Measurements from ENCODE around the gene IGSF21.

Gene IGSF21

GRCh38 chr1:18390953-18391352 lies 283.4 kb downstream of the IGSF21 start:
- Histone ChIP-seq H3K4me1 (ENCODE audit: low read length) (no peaks in the 10 kb centered on the region), H2AFZ (ENCODE audit: low read depth, low read length) (no peak overlapping the region), H4K20me1 (ENCODE audit: insufficient read depth, low read length) (no peaks in the 10 kb centered on the region), H3K36me3 (replicated peaks; ENCODE audit: low read depth, low read length) (no peaks in the 10 kb centered on the region), H3K4me3 (ENCODE audit: low read length) (no peak overlapping the region), H3K9ac (ENCODE audit: low read length) (no peak overlapping the region), H3K4me2 (ENCODE audit: low read length) (no peak overlapping the region), H3K27ac (ENCODE audit: low read length) (no peak overlapping the region), H3K27me3 (ENCODE audit: low read depth, low read length) (no peaks in the 10 kb centered on the region), H3K9me3 (ENCODE audit: insufficient read depth, low read length) (no peaks in the 10 kb centered on the region), H3K79me2 (ENCODE audit: low read length) (no peaks in the 10 kb centered on the region)
- TF ChIP-seq EZH2phosphoT487 (IDR thresholded peaks at IDR 0.05; ENCODE audit: low read depth), result no peak
- no peak for TF ChIP-seq CTCF (IDR thresholded peaks at IDR 0.05; ENCODE audit: low read depth, low read length)

- Histone ChIP-seq H3K36me3 (replicated peaks; ENCODE audit: low read depth, low read length) (no peaks in the 10 kb centered on the region), H2AFZ (ENCODE audit: low read depth, low read length) (no peak overlapping the region), H4K20me1 (ENCODE audit: insufficient read depth, low read length) (no peaks in the 10 kb centered on the region), H3K27me3 (ENCODE audit: low read depth, low read length) (no peaks in the 10 kb centered on the region), H3K79me2 (ENCODE audit: low read length) (no peaks in the 10 kb centered on the region), H3K4me2 (ENCODE audit: low read length) (no peak overlapping the region), H3K4me1 (ENCODE audit: low read length) (no peaks in the 10 kb centered on the region), H3K9ac (ENCODE audit: low read length) (no peak overlapping the region), H3K27ac (ENCODE audit: low read length) (no peak overlapping the region), H3K9me3 (ENCODE audit: insufficient read depth, low read length) (no peaks in the 10 kb centered on the region), H3K4me3 (ENCODE audit: low read length) (no peak overlapping the region)
- TF ChIP-seq CTCF (IDR thresholded peaks at IDR 0.05; ENCODE audit: low read depth, low read length) (no peak), EZH2phosphoT487 (IDR thresholded peaks at IDR 0.05; ENCODE audit: low read depth) (no peak)
Observed at GRCh38 chr1:18394563-18395156, 287.1 kb downstream of the IGSF21 start.

GRCh38 chr1:18396247-18396980 lies 288.8 kb downstream of the IGSF21 start:
- Histone ChIP-seq H3K4me2 (ENCODE audit: low read length) (no peak overlapping the region), H3K9me3 (ENCODE audit: insufficient read depth, low read length) (no peaks in the 10 kb centered on the region), H3K79me2 (ENCODE audit: low read length) (no peaks in the 10 kb centered on the region), H3K36me3 (replicated peaks; ENCODE audit: low read depth, low read length) (no peaks in the 10 kb centered on the region), H2AFZ (ENCODE audit: low read depth, low read length) (no peak overlapping the region), H4K20me1 (ENCODE audit: insufficient read depth, low read length) (no peaks in the 10 kb centered on the region), H3K4me1 (ENCODE audit: low read length) (no peaks in the 10 kb centered on the region), H3K27ac (ENCODE audit: low read length) (no peak overlapping the region), H3K9ac (ENCODE audit: low read length) (no peak overlapping the region), H3K27me3 (ENCODE audit: low read depth, low read length) (no peaks in the 10 kb centered on the region), H3K4me3 (ENCODE audit: low read length) (no peak overlapping the region)
- TF ChIP-seq CTCF (IDR thresholded peaks at IDR 0.05; ENCODE audit: low read depth, low read length), result no peak
- TF ChIP-seq EZH2phosphoT487 (IDR thresholded peaks at IDR 0.05; ENCODE audit: low read depth), result no peak

GRCh38 chr1:18397641-18398040 lies 290.0 kb downstream of the IGSF21 start:
- no peaks in the 10 kb centered on the region for H3K9me3 ChIP-seq (ENCODE audit: insufficient read depth, low read length)
- no peaks in the 10 kb centered on the region for H3K27me3 ChIP-seq (ENCODE audit: low read depth, low read length)
- no peak for TF ChIP-seq CTCF (IDR thresholded peaks at IDR 0.05; ENCODE audit: low read depth, low read length)
- TF ChIP-seq EZH2phosphoT487 (IDR thresholded peaks at IDR 0.05; ENCODE audit: low read depth), result no peak
- no peak overlapping the region for H3K4me2 ChIP-seq (ENCODE audit: low read length)
- no peaks in the 10 kb centered on the region for H4K20me1 ChIP-seq (ENCODE audit: insufficient read depth, low read length)
- H2AFZ ChIP-seq (ENCODE audit: low read depth, low read length), result no peak overlapping the region
- H3K9ac ChIP-seq (ENCODE audit: low read length), result no peak overlapping the region
- no peak overlapping the region for H3K4me3 ChIP-seq (ENCODE audit: low read length)
- no peaks in the 10 kb centered on the region for H3K4me1 ChIP-seq (ENCODE audit: low read length)
- no peaks in the 10 kb centered on the region for H3K79me2 ChIP-seq (ENCODE audit: low read length)
- H3K36me3 ChIP-seq (replicated peaks; ENCODE audit: low read depth, low read length), result no peaks in the 10 kb centered on the region
- H3K27ac ChIP-seq (ENCODE audit: low read length), result no peak overlapping the region

Measured in OCI-LY3 (cell line).